Measurements from ENCODE around the gene CENPM.
"Not testable (repeated sequence)": the region's sequence is repeated elsewhere in the genome, so short reads cannot be mapped to it uniquely, and the experiment has no call there.

The CENPM gene

DNA sequence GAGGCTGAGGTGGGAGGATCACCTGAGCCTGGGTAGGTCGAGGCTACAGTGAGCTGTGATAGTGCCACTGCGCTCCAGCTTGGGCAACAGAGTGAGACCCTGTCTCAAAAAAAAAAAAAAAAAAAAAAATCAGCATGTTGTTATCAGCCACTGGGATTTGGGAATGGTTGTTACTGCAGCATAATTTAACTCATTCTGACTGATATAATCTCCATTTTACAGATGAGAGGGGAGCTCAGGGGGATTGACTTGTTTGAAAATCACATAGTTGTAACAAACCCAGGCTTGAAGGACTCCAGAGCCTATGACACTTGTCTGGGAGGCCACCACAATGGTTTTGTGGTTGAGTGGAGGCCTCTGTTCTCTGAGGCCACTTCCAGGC is 19.3 kb upstream of the CENPM start:
- no peak for DNase-seq

DNA sequence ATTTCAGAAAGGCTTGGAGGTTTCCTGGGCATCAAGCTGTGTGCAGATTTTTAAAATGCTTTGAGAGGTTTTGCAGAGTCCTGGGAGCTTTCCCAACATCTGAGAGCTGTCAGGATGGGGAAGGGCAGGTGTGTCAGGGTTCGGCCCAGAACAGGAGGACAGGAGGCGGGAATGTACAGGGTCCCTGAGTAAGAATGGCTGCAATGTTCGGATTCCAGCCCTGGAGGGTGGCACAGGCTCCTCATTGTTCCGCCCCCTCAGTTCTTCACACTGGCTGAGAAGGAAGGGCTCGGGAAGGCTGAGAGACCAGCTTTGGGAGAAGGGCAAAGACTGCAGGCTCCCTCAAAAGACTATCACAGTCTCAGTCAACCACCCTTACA is 17.1 kb upstream of the CENPM start:
- no peak for DNase-seq

DNA sequence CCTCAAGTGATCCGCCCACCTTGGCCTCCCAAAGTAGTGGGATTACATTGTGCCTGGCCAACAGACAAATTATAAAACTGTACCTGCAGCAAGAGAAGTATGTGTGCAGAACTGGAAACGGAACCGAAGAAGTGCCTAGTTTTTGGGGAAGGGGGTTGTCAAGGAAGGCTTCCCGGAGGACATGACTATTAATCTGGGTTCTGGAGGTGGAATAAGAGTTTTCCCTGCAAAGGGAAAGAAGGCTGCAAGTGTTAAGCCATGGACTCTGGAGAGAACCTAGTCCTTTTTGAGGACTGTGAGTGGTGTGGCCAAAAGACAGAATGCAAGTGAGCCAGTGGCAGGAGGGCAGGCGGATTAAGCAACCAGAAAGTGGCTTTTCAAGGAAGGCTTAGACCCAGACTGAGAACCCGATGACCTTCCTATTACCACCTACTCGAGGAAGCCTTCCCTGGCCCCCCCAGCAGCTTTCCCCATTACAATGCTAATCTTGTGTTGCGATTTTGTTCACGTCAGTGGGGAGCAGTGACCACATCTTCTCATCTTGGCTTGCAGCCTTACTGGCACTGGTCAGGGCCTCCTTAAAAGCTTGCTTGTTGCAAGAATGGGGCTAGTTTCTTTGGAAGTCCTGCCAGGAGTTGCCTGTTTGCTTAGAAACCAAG is 16.6 kb upstream of the CENPM start:
- DNase-seq, result no peak

DNA sequence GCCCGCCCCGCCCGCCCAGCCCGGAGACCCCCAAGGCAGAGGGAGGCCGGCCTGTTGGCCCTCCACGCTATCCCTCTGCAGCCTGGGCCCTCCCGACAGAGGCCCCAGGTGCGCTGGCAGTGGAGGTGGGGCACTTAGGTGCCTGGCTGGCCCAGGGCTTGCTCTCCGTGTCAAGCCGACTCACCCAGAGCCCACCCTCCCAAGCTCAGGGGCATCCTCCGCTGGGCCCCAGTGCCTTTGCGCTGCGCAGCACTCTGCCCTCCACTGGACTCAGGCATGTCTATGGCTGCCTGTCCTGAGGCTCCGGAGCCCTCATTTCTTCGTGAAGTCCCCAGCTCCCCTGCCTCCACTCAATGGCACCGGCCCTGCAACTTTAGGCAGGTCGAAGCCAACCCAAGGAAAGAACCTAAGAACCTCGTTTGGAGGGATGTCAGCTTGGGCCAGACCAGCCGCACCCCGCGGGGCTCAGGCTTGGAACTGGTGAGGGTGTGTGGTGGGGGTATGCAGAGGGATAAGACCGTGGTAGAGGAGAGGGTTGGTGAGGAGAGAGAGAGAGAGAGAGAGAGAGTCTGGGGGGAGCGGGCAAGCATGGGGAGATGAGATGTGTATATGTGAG is 11.1 kb upstream of the CENPM start:
- no peak for DNase-seq

DNA sequence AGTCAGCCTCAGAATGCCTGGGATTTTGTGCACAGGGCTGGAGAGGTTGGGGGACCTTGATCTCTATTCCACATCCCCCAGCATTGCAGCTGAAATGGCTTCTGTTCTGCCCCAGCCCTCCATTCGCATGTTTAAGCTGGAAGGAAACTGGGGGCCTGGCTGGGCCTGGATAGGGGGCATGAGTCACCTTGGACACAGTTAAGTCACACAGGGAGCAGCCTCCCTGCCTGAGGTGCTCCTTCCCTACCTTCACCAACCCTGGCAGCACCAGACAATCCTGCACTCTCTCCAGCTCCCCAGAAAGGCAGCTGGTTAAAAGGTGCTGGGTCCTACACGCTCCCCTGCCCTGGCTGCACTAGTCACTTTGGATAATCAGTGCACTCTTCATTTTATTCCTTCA is 5.8 kb upstream of the CENPM start:
- DNase-seq, result no peak

DNA sequence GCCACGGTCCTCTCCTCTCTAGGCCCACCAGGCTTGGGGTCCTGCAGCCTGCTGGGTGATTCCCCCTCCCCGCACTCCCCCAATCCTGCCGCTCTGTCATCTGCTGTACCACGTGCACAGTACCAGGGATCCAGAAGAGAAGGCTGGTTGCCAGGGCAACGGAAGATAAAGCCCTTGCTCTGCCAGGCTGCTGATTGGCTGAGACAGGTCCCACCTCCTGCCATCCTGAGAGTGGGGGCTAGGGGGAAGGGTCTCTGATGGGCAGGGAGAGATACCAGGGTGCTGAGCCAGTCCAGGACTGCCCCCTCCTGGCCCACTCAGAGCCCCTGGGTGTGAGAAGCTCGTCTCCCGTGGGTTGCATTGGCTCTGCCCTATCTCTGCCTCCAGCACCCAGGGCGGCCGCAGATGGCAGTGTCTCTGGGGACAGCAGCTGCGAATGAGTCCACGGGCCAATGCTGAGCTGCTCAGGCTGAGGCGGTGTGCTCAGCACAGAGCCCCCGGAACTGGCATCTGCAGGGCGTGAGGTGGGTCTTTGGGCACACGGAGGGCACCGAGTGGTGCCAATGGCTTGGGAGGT is 5.0 kb upstream of the CENPM start, which contains the start of gene SMIM45:
TSS of gene SMIM45 (plus strand) at position 253 of the 577 bp plus-strand sequence.
- DNase-seq, result no peak

DNA sequence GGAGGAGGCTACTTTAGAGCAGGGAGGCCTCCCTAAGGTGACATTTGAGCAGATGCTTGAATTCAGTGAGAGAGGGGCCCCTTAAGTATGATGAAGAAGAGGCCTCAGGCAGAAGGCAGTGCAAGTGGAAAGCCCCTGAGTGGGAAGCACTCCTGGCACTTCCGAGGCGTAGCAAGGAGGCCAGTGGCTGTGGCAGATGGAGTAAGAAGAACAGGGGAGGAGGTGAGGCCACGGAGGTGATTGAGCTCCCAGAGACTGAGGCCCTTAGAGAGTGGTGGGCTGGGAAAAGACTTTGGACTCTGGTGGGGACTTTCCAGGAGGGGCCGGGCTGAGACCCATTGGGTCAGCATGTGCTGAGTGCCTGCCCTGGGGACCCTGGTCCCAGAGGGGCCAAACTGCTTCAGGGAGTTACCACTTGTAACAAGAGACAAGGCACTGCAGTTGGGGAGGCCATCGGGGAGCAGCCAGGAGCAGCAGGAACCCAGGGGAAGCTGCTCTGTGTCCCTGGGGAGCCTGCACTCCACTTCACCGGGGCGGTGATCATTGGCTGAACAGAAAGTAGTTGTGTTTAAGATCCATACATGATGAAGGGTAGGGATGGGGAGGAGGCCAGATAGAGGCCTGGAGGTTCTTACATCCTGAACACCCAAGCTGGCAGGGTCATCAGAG is 2.5 kb upstream of the CENPM start:
- no peak for DNase-seq

DNA sequence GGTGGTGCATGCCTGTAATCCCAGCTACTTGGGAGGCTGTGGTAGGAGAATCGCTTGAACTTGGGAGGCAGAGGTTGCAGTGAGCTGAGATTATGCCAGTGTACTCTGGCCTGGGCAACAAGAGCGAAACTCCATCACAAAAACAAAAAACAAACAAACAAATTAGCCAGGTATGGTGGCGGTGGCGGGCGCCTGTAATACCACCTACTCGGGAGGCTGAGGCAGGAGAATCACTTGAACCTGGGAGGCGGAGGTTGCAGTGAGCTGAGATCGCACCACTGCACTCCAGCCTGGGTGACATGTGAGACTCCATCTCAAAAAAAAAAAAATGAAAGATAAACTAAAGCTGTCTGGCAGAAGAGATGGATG is 2.0 kb upstream of the CENPM start:
- DNase-seq, result not testable (repeated sequence)

DNA sequence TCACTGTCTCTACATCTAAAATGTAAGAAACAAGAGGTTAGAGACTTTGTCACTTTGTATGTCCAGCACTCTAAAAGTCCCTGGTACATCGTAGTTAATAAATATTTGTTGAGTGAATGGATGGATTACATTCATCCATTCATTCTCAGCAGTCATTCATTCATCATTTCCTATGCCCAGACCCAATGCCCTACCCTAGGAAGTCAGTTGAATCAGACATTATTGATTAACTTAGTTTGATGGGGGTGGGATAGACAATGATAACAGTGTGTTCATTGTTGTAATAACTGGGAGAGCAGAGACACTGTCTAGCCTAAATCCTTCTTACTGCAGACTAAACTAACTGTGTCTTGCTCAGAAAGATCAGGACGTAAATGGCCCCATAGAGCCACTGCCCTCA is 1.2 kb upstream of the CENPM start:
- DNase-seq, result no peak

DNA sequence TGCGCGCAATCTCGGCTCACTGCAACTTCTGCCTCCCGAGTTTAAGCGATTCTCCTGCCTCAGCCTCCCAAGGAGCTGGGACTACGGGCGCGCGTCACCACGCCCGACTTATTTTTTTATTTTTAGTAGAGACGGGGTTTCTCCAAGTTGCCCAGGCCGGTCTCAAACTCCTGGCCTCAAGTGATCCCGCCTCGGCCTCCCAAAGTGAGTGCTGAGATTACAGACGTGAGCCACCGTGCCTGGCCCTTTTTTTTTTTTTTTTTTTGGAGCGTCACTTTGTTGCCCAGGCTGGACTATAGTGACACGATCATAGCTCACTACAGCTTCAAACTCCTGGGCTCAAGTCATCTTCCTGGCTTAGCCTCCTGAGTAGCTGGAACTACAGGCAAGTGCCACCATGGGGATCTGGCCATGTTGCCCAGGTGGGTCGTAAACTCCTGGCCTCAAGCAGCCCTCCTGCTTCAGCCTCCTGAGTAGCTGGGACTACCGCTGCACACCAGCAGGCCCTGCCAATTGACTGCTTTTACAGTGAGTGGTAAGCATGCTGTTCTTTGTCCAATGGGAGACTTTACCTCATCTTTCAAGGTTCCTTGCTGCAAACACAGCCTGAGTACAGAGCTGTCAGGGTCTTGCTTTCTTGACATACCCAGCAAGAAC is 600 bp upstream of the CENPM start:
- DNase-seq, result no peak

DNA sequence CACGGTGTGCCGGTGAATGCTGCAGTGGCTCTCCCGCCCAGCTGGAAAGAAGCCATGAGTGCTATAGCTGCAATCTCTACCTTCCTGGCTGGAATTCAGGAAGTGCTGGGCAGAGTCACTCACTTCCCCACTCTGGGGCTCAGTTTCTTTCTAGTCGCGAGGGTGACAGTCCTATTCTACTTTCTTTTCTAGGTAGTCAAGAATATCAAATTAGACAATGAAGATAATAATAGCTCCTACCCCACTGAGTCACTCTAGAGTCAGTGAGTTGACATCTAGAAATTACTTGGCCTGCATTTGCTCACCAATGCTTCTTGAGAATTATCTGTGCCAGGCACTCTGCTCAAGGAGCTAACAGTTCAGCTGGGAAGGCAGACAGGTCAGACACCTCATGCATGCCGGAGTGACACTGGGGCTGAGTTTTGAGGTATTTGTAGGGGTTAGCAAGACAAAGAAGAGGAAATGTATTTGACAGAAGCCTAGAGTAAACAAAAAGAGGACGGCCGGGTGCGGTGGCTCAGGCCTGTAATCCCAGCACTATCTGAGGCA is 3.2 kb downstream of the CENPM start:
- no peak for DNase-seq

DNA sequence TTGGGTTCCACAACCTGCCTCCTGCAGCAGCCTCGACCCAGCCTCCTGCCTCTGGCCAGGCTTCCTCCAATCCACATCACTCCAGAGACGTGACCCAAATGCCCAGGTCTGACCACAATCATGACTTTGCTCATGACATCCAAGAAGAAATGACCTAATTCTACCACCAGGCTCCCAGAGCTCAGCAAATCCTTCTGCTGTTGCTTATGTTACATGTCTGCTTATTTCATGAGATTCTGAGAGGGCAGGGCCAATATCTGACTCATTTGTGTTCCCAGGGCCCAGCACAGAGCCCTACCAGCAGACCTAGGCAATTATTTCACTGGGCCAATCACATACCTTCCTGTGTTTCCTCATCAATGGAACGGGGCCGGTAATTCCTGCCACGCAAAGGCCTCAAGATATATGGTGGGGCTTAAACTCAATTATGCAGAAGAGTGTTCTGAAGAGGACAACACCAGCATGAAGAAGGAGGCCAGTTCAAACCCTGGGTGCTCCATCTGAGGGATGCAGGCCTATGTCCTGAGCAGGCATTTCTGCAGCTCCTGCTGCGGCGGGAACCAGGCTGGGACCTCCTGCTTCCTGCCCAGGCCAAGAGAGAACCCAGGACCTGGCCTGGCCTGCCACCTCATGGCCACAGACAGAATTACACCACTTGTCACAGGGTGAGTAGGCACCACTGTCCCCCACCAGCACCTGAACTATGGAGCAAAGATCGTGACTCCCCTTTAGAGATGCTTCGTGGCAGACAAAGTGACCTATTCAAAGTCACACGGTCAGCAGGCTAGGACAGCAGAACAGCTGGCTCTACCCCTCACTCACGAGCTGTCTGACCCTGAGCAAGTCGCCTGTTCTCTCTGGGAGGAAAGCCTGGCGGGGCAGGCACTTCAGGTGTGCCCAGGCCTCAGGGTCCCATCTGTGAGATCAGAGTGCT is 5.9 kb downstream of the CENPM start:
- peak; percentile 55 for DNase-seq

DNA sequence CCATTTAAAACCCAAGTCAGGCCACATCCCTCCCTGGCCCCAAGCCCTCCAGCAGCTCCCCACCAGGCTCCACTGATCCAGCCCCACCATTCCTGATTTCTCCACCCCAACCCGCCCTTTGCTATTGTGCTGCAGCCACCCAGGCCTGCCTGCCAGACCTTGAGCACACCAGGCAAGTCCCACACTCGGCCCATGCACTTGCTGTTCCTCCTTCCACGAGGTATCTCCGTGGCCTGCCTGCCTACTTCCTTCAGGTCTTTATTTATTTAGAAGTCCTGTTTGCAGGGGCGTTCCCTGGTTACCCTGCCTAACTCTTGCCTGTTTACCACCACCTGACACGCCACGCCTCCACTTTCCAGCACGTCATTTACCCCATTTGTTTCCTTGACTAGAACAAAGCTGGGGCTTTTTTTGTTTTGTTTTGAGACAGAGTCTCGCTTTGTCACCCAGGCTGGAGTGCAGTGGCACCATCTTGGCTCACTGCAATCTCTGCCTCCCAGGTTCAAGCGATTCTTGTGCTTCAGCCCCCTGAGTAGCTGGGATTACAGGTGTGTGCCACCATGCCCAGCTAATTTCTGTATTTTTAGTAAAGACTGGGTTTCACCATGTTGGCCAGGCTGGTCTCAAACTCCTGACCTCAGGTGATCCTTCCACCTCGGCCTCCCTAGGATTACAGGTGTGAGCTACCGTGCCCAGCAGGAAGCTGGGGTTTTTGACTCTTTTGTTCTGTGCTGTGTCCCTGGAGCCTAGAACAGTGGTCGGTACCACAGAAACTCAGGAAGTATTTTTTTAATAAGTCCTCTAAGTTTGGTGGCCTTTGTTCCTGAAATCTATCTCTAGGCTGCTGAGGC is 6.7 kb downstream of the CENPM start:
- DNase-seq, result no peak

DNA sequence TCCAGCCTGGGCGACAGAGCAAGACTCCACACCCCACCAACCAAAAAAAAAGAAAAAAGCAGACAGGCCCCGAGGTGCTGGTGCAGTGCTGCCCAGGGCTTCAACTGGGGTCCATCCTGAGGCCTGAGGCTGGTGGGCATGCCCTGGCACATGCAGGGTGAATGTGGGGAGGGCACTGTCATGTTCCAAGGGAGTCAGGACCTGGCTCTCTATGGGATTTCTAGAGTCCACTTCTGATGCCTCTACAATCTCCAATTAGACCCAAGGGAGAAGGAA is 10.1 kb downstream of the CENPM start:
- DNase-seq, result no peak

DNA sequence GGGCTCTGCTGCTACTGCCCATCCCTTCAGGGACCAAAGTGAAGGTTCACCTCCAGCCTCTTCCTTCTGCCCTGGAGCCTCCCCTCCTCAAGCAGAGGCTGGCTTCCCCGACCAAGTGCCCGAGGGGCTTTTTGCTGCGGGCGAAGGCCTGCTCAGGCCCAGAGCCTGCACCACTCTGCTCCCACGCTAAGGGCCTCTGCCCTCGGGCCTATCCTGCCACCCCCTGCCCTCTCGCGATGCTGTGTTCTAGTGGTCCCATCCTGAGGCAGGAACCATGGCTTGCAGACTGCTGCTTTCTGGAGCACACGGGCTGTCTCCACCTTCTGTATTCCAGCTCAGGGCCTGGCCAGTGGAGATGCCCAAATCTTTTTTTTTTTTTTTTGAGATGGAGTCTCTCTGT is 11.4 kb downstream of the CENPM start:
- no peak for DNase-seq

DNA sequence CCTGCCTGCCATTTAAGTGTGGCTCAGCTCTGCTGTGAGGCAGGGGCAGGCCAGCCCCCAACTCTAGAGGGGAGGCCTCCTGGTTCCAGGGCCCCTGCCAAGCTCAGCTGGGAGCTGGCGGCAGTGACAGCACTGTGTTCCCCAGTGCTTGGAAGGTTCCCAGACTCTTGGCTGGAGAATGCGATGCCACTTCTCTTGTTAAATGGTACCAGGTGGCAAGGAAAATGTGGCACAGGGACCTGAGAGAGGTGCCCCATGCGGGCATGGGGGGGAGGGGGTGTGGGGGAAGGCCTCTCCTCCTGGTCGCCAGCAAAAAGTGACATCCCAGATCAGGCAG is 12.0 kb downstream of the CENPM start:
- DNase-seq, result no peak

DNA sequence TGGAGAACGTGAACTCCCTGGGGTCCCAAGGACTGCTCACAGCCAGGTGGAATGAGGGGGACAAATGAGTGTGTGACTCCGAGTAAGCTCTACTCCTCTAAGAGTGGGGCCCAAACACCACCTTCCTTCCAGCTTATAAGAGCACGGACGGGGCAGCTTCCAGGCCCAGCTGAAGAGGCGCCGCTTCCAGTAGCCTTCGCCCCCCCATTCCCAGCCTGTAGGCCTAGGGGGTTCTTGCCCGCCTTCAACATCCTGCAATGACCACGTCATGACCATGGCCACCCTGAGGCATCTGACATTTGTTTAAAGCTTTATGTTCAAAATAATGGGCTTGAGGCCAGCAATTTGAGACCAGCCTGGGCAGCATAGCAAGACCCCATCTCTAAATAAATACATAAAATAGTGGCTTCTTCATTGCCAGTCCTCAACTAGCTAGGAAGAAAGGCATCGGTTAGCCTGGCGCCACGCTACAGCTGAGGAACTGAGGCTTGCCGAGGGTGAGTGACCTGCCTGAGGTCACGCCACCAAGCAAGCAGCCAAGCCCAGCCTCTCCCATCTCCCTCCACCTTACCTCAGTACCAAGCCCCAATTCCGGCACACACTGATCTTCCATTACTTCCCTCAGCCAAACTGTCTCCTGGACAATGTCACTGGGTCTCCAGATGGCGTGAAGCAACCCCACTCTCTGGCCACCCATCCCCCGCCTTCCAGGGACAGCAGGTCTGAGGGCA is 12.5 kb downstream of the CENPM start:
- no peak for DNase-seq

DNA sequence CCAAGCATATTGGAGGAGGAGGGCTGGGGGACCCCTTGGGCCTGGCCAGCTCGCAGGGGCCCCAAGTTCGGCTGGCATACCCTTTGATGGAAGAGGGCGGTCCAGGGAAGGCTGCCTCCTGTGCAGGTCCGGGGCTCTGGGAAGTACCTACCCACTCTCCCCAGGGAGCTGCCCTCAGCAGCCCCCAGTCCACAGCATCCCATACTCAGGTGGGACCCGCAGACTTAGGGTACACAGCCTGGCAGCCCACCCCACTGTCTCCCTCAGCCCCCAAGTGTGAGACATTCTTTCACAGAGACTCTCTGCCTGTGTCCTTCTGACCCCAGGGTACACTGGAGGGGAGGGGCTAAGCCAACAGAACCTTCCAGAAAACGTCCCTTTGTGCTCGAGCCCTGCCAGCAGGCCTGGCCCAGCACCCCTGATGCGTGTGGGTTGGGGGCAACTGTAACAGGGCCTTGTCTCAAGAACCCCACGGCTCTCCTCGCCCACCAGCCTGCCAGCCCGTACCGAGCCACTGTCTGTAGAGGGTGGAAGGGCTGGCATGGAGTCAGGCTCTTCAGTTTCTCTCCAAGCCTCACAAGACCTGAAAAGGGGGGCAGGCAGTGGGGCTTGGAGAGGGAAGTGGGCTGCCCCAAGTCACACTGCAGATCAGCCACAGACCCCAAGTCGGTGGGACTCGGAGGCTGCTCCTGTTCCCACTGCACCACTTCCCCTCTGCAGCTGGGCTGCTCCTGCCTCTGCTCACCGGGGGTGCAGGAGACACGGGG is 13.4 kb downstream of the CENPM start:
- no peak for DNase-seq

DNA sequence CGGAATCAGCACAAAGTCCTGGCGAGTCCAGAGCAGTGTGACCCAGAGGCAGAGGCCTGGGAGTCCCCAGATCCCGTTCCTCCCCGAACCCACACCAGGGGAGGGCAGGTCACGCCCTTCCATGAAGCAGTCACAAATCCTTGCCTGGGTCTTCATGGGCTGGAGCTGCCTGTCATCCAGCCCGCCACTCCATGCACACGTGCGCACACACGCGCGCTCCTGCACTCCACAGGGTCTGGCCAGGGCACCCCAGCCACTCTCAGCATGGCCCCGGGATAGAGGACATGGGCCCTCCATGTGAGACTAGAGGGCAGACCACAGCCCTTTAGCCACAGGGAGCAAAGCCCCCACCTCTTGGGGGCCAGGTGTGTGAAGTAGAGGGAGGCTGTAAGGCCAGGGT is 14.6 kb downstream of the CENPM start:
- no peak for DNase-seq

DNA sequence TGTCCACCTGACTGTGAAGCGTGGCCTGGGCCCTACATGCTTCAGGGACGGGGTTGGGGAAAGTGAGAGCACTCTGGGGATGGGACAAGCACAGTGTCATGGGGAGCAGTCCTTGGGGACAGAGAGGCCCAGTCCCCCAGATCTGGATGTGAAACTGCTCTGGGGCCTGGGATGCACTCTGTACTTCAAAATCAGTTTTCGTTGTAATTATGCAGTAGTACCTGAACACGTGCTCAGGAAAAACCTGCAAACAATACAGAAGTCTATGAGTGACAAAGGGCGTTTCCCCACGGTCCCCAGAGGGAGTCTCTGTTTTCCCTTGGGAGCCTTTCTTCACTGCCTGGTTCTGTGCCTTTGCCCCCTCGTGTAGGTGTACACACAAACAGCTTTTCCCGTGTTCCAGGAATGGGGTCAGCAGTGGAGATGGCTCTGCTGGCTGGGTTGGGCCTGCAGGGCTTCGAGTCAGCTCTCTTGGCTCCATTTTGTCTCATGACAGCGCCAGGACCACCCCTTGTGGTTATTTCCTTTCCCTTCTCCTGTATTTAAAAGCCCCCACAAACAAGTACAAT is 15.2 kb downstream of the CENPM start:
- DNase-seq, result no peak
